ENCODE data around the gene SPOCK3.

Gene SPOCK3

GRCh38 chr4:167177925-167178324 is 56.4 kb downstream of the SPOCK3 start:
- in situ Hi-C loops (cut with HindIII; ENCODE audit: low sequenced_read_pairs) = no loop called here

GRCh38 chr4:167176723-167177367 is 57.4 kb downstream of the SPOCK3 start:
- in situ Hi-C loops (cut with HindIII; ENCODE audit: low sequenced_read_pairs) = no loop called here

- in situ Hi-C loops (cut with HindIII; ENCODE audit: low sequenced_read_pairs) = no loop called here
Measured at GRCh38 chr4:167171928-167172327, 62.4 kb downstream of the SPOCK3 start.

- in situ Hi-C loops (cut with HindIII; ENCODE audit: low sequenced_read_pairs) = no loop called here
Measured at GRCh38 chr4:167168611-167169010, 65.7 kb downstream of the SPOCK3 start.

GRCh38 chr4:167150587-167150986 is 83.7 kb downstream of the SPOCK3 start:
- in situ Hi-C loops (cut with HindIII; ENCODE audit: low sequenced_read_pairs) = no loop called here

- in situ Hi-C loops (cut with HindIII; ENCODE audit: low sequenced_read_pairs) = no loop called here
Measured at GRCh38 chr4:167144605-167145004, 89.7 kb downstream of the SPOCK3 start.

- in situ Hi-C loops (cut with HindIII; ENCODE audit: low sequenced_read_pairs) = no loop called here
Measured at GRCh38 chr4:167143018-167143417, 91.3 kb downstream of the SPOCK3 start.

- in situ Hi-C loops (cut with HindIII; ENCODE audit: low sequenced_read_pairs) = no loop called here
Measured at GRCh38 chr4:167136270-167136669, 98.0 kb downstream of the SPOCK3 start.

- in situ Hi-C loops (cut with HindIII; ENCODE audit: low sequenced_read_pairs) = loop anchor here (5.0 kb wide), 1 partner anchor 33 kb away; no protein-coding TSS in a partner anchor
Measured at GRCh38 chr4:167129146-167129545, 105.1 kb downstream of the SPOCK3 start.

- in situ Hi-C loops (cut with HindIII; ENCODE audit: low sequenced_read_pairs) = no loop called here
Measured at GRCh38 chr4:167119392-167119791, 114.9 kb downstream of the SPOCK3 start.

GRCh38 chr4:167117273-167117672 is 117.0 kb downstream of the SPOCK3 start:
- in situ Hi-C loops (cut with HindIII; ENCODE audit: low sequenced_read_pairs) = no loop called here

- in situ Hi-C loops (cut with HindIII; ENCODE audit: low sequenced_read_pairs) = no loop called here
Measured at GRCh38 chr4:167114416-167114971, 119.8 kb downstream of the SPOCK3 start.

GRCh38 chr4:167111622-167112021 is 122.7 kb downstream of the SPOCK3 start:
- in situ Hi-C loops (cut with HindIII; ENCODE audit: low sequenced_read_pairs) = no loop called here

- in situ Hi-C loops (cut with HindIII; ENCODE audit: low sequenced_read_pairs) = no loop called here
Measured at GRCh38 chr4:167111092-167111491, 123.2 kb downstream of the SPOCK3 start.

GRCh38 chr4:167109859-167110258 is 124.4 kb downstream of the SPOCK3 start:
- in situ Hi-C loops (cut with HindIII; ENCODE audit: low sequenced_read_pairs) = no loop called here

GRCh38 chr4:167105857-167106256 is 128.4 kb downstream of the SPOCK3 start:
- in situ Hi-C loops (cut with HindIII; ENCODE audit: low sequenced_read_pairs) = no loop called here

GRCh38 chr4:167102475-167102874 is 131.8 kb downstream of the SPOCK3 start:
- in situ Hi-C loops (cut with HindIII; ENCODE audit: low sequenced_read_pairs) = no loop called here

GRCh38 chr4:167101035-167101434 is 133.3 kb downstream of the SPOCK3 start:
- in situ Hi-C loops (cut with HindIII; ENCODE audit: low sequenced_read_pairs) = no loop called here

- in situ Hi-C loops (cut with HindIII; ENCODE audit: low sequenced_read_pairs) = no loop called here
Measured at GRCh38 chr4:167100120-167100519, 134.2 kb downstream of the SPOCK3 start.

- in situ Hi-C loops (cut with HindIII; ENCODE audit: low sequenced_read_pairs) = no loop called here
Measured at GRCh38 chr4:167088115-167088514, 146.2 kb downstream of the SPOCK3 start.

GRCh38 chr4:167084321-167084720 is 150.0 kb downstream of the SPOCK3 start:
- in situ Hi-C loops (cut with HindIII; ENCODE audit: low sequenced_read_pairs) = no loop called here

- in situ Hi-C loops (cut with HindIII; ENCODE audit: low sequenced_read_pairs) = no loop called here
Measured at GRCh38 chr4:167079762-167080161, 154.5 kb downstream of the SPOCK3 start.

GRCh38 chr4:167052631-167053091 is 181.6 kb downstream of the SPOCK3 start:
- in situ Hi-C loops (cut with HindIII; ENCODE audit: low sequenced_read_pairs) = no loop called here
